ENCODE results near the gene PITX1.

The PITX1 gene

GRCh38 chr5:135061001-135061400 lies 27.0 kb upstream of the PITX1 start:
- no peak for DNase-seq

- no peak for DNase-seq
These were observed 26.0 kb upstream of the PITX1 start for GRCh38 chr5:135060021-135060420.

DNA sequence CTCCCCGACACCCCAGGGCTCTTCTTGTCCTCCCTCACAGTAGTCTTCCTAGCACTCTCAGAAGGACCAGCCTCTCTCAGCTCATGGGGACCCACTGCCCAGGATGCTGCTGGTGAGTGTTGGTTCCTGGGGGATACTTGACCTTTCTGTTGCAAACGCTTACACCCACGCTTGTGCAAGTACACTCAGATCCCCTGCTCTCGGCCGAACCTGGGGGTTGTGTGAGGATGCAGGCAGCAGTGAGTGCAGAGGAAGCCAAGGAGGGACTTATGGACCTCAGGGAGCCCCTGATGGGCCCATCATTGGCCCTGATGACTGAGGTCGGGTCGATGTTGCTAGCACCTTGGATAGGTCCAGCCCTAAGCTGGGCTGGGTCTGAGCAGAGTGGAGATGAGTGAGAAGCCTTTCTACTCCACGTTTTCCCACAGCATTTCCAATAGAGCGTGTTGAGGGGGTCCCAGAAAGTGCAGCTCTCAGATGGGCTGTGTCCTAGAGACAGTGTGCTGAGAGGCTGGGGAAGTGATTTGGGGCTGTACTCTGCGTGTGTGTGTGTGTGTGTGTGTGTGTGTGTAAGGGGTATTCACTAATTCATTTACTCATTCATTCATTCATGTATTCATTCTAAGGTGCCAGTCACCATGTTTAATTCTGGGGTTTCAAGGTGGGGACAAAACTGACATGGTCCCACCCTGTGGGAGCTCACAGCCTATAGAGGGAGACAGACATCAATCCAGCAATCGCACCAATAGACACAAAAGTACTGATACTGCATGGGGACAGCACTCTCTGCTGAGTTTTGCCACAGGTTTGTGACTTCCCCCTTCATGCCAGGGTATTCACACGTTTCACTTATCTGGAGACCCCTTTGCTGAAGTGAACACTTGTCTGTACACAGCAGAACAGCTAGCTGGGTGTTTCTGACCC lies 25.2 kb upstream of the PITX1 start:
- peak; percentile 26 for DNase-seq

- DNase-seq, result no peak
These were observed 24.3 kb upstream of the PITX1 start for GRCh38 chr5:135058331-135058732.

GRCh38 chr5:135057233-135057632 lies 23.2 kb upstream of the PITX1 start:
- no peak for DNase-seq

- no peak for DNase-seq
These were observed 22.4 kb upstream of the PITX1 start for GRCh38 chr5:135056316-135057030.

GRCh38 chr5:135055396-135055795 lies 21.4 kb upstream of the PITX1 start:
- no peak for DNase-seq

DNA sequence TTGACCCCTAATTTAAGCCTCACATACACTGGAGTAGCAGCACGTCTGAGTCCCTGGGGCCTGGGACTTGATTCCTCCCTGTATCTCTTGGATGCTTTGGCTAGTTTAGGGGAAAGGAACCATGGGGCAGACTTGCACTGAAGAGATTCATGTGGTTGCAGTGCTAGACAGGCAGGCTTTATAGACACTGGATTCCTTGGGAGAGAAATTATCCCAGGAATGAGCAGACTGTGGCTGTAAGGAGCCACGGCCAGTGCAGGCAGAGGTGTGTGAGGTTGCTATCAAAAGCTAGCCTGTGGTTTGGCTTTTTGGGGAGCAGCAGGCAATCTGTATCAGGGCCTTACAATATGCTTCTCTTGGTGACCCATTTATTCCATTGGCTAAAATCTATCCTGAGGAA lies 20.5 kb upstream of the PITX1 start:
- DNase-seq, result no peak

- DNase-seq, result no peak
These were observed 20.0 kb upstream of the PITX1 start for GRCh38 chr5:135053989-135054388.

DNA sequence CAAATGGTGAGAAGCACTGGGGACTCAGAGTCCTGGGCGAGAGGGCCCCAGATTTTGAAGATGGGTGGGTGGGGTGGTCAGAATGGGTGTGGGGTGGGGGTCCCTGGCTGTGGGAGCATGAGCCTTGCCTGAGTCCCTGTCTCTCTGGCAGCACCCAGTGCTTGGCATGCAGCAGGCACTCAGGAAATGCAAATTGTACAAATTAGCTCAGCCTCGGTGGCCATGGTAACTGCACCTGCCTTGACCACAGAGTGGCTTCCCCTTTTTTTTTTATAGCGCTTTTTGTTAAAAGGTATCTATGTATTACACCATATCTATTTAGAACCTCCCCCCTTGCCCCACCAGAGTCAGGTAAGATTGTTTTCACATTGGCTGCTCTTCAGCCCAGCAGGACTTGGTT lies 19.2 kb upstream of the PITX1 start:
- DNase-seq, result no peak

DNA sequence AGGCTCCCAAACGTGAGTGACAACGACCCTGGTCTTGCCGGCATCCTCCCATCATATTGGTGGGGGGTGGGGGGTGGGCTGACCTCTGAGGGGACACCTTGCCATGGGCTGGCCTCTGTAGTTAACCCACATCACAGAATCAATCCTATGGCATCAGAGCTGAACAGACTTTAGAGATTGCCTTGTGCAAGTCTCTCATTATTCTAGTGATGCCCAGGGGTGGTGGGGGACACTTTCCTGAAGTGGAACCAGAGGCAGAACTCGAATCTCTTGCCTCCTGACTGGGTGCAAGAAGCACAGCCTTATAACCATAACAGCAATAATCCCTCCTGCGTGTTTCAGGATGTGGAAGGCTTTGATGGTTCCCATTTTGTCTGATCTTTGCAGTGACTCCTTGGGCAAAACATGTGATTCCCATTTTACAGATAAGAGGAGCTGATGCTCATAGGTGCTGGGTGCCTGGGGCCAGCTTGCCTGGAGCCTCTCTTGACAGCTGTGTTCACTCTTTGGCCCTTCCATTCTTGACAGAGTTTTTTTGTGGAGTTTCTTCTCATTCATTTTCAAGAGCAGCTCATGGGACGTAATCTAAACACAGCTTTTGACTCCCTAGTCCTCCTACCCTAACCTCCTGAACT lies 18.6 kb upstream of the PITX1 start:
- DNase-seq, result no peak

GRCh38 chr5:135051872-135052271 lies 17.8 kb upstream of the PITX1 start:
- no peak for DNase-seq

- DNase-seq, result no peak
These were observed 17.4 kb upstream of the PITX1 start for GRCh38 chr5:135051399-135051798.

GRCh38 chr5:135050244-135050767 lies 16.3 kb upstream of the PITX1 start:
- no peak for DNase-seq

GRCh38 chr5:135048930-135049329 lies 14.9 kb upstream of the PITX1 start:
- DNase-seq, result no peak

DNA sequence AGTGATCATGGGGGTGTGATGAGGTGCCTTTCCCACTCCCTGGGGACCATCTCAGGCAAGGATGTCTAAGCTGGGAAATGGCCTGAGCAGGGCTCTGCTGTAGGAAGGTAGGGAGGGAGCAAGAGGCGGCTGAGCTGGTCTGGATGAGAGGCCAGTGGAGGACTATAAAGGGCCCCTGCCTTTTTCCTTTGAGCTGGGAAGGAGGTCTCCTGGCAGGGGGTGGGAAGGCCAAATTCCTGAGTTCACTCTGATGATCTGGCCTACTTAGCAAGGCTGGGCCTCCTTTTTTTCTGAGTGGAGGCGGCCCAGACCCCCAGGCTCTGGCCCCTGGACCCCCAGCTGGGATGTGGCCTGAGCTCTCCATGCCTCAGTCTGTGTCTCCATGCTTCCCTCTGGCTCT lies 14.3 kb upstream of the PITX1 start:
- DNase-seq, result no peak

- no peak for DNase-seq
These were observed 13.3 kb upstream of the PITX1 start for GRCh38 chr5:135047347-135047695.

- no peak for DNase-seq
These were observed 12.8 kb upstream of the PITX1 start for GRCh38 chr5:135046661-135047346.

DNA sequence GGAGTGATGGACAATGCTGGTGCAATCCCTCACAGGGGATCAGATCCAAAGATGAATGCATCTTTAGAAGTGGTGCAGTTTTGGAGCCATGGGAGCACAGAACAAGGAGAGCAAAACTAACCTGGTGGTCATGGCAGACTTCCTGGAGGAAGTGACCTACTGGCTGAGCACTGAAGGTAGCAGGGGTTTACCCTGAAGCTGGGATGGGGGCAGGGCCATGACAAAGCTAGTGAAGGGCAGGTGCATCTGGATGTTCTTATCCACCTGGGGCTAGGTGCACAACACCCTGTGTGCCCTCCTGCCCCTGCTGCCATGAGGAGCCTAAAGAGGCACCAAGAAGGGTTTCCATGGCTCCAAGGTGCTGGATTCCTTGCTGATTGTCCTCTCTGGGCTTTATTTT lies 11.5 kb upstream of the PITX1 start:
- DNase-seq, result no peak

- no peak for DNase-seq
These were observed 8.6 kb upstream of the PITX1 start for GRCh38 chr5:135042595-135042994.

GRCh38 chr5:135041726-135042125 lies 7.7 kb upstream of the PITX1 start:
- DNase-seq, result no peak

GRCh38 chr5:135041145-135041587 lies 7.1 kb upstream of the PITX1 start:
- no peak for DNase-seq
